ENCODE measurements around the gene CAB39L.
"Not testable (repeated sequence)": the region's sequence is repeated elsewhere in the genome, so short reads cannot be mapped to it uniquely, and the experiment has no call there.

Gene CAB39L

GRCh38 chr13:49336655-49337054 lies 107.2 kb downstream of the CAB39L start:
- H3K4me3 ChIP-seq (ENCODE audit: insufficient read depth, low read depth, low read length) = no peak overlapping the region
- H3K9me3 ChIP-seq (ENCODE audit: control insufficient read depth, low read length) = no peaks in the 10 kb centered on the region
- no peak overlapping the region for H3K27ac ChIP-seq (ENCODE audit: insufficient read depth, low read depth, low read length, poor library complexity, severe bottlenecking)
- H3K36me3 ChIP-seq (ENCODE audit: control insufficient read depth, insufficient read depth, low read length) = no peaks in the 10 kb centered on the region
- no peaks in the 10 kb centered on the region for H3K27me3 ChIP-seq (ENCODE audit: control insufficient read depth, insufficient read depth, low read length, poor library complexity, severe bottlenecking)
- no peaks in the 10 kb centered on the region for H3K4me1 ChIP-seq (ENCODE audit: control insufficient read depth, insufficient read depth, low read length)
- WGBS, 2 experiments = 93 to 95% methylated on average over 4 of the region's 4 CpGs

DNA sequence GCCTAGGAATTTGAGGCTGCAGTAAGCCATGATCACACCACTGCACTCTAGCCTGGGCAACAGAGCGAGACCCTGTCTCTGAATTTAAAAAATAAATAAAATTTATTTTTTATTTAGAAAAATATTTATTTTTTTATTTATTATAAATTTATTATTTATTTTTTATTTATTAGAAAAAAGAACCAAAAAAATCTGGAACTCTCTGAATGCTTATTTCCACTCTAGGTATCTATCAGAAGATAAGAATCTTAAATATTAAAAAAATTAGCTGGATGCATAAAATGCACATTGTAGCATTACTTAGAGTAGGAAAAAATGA lies 113.4 kb downstream of the CAB39L start:
- Histone ChIP-seq H3K36me3 (ENCODE audit: control insufficient read depth, insufficient read depth, low read length) (no peaks in the 10 kb centered on the region), H3K27ac (ENCODE audit: insufficient read depth, low read depth, low read length, poor library complexity, severe bottlenecking) (no peak overlapping the region), H3K9me3 (ENCODE audit: control insufficient read depth, low read length) (no peaks in the 10 kb centered on the region), H3K4me3 (ENCODE audit: insufficient read depth, low read depth, low read length) (no peak overlapping the region), H3K4me1 (ENCODE audit: control insufficient read depth, insufficient read depth, low read length) (no peaks in the 10 kb centered on the region), H3K27me3 (ENCODE audit: control insufficient read depth, insufficient read depth, low read length, poor library complexity, severe bottlenecking) (no peaks in the 10 kb centered on the region)
- WGBS, 2 experiments = no CpG with 5 or more reads among the region's 1 CpG

- no peak overlapping the region for H3K4me3 ChIP-seq (ENCODE audit: insufficient read depth, low read depth, low read length)
- WGBS, 2 experiments = 85% methylated on average over 8 of the region's 8 CpGs
- no peaks in the 10 kb centered on the region for H3K27me3 ChIP-seq (ENCODE audit: control insufficient read depth, insufficient read depth, low read length, poor library complexity, severe bottlenecking)
- no peaks in the 10 kb centered on the region for H3K9me3 ChIP-seq (ENCODE audit: control insufficient read depth, low read length)
- no peak overlapping the region for H3K27ac ChIP-seq (ENCODE audit: insufficient read depth, low read depth, low read length, poor library complexity, severe bottlenecking)
- no peaks in the 10 kb centered on the region for H3K4me1 ChIP-seq (ENCODE audit: control insufficient read depth, insufficient read depth, low read length)
- H3K36me3 ChIP-seq (ENCODE audit: control insufficient read depth, insufficient read depth, low read length) = no peaks in the 10 kb centered on the region
These were observed 113.9 kb downstream of the CAB39L start for GRCh38 chr13:49329831-49330545.

DNA sequence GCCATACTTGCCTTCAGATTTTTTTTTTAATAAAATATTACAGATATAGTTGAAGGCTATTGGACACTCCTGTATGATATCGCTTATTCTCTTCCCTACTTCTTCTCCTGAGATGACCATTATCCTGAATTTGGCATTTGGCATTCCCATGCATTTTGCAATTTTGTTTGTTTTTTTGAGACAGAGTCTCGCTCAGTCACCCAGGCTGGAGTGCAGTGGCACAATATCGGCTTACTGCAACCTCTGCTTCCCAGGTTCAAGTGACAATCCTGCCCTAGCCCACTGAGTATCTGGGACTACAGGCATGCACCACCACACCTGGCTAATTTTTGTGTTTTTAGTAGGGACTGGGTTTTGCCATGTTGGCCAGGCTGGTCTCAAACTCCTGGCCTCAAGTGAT lies 116.7 kb downstream of the CAB39L start:
- H3K4me3 ChIP-seq (ENCODE audit: insufficient read depth, low read depth, low read length); H3K27ac ChIP-seq (ENCODE audit: insufficient read depth, low read depth, low read length, poor library complexity, severe bottlenecking); H3K27me3 ChIP-seq (ENCODE audit: control insufficient read depth, insufficient read depth, low read length, poor library complexity, severe bottlenecking); H3K4me1 ChIP-seq (ENCODE audit: control insufficient read depth, insufficient read depth, low read length); H3K9me3 ChIP-seq (ENCODE audit: control insufficient read depth, low read length); H3K36me3 ChIP-seq (ENCODE audit: control insufficient read depth, insufficient read depth, low read length): not testable (repeated sequence)
- 90 to 95% methylated on average over 3 of the region's 3 CpGs for WGBS, 2 experiments

DNA sequence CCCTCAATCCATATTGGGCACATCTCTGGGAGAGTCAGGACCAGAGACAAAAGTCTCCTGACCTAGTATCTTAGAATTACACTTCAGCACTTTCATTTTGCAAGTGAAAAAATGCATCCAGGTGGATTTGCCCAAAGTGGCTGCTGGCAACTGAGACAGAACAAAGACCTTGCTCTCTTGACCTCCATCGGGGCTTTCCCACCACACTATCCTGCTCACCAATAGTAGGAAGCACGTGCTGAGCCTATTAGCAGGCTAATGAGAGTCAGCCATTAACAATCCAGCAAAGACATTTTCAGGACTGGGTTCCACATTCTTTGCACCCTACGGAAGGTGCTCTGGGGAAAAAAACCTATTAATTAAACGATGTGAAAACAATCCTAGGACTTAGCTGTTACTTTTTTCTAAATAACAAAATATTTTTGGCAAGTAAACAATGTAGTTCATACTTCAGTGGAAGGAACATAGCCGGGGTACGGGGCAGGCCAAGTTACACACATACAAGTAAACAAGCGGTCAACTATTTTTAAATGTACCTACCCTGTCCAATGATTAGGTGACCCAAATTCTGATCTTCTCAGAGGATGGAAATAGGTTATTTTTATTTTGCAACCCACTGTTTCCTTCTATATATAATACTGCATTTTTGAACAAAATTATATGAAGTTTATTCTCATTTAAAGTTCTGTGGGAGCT lies 117.5 kb downstream of the CAB39L start:
- no peaks in the 10 kb centered on the region for H3K4me1 ChIP-seq (ENCODE audit: control insufficient read depth, insufficient read depth, low read length)
- 74 to 79% methylated on average over 7 of the region's 7 CpGs for WGBS, 2 experiments
- H3K9me3 ChIP-seq (ENCODE audit: control insufficient read depth, low read length) = no peaks in the 10 kb centered on the region
- no peaks in the 10 kb centered on the region for H3K27me3 ChIP-seq (ENCODE audit: control insufficient read depth, insufficient read depth, low read length, poor library complexity, severe bottlenecking)
- no peak overlapping the region for H3K4me3 ChIP-seq (ENCODE audit: insufficient read depth, low read depth, low read length)
- no peak overlapping the region for H3K27ac ChIP-seq (ENCODE audit: insufficient read depth, low read depth, low read length, poor library complexity, severe bottlenecking)
- no peaks in the 10 kb centered on the region for H3K36me3 ChIP-seq (ENCODE audit: control insufficient read depth, insufficient read depth, low read length)

DNA sequence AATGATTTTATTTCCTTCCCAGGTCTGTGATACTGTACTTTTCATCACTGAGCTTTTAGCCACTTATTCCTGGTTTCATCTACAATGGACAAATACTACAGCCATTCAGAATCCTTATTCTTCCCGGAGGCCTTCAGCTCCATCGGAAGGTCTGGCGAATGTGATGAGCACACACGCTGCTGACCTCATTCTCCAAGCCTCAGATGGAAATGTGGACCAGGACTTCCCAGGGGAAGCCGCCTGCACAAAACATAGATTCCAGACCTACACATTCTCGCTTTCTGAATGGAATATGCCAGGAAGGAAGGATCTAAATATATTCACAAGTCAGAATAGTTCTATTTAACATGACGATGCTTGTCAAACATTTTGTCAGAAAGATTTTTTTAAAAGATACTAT lies 120.5 kb downstream of the CAB39L start:
- Histone ChIP-seq H3K4me3 (ENCODE audit: insufficient read depth, low read depth, low read length) (no peak overlapping the region), H3K27ac (ENCODE audit: insufficient read depth, low read depth, low read length, poor library complexity, severe bottlenecking) (no peak overlapping the region), H3K4me1 (ENCODE audit: control insufficient read depth, insufficient read depth, low read length) (no peaks in the 10 kb centered on the region), H3K27me3 (ENCODE audit: control insufficient read depth, insufficient read depth, low read length, poor library complexity, severe bottlenecking) (no peaks in the 10 kb centered on the region), H3K36me3 (ENCODE audit: control insufficient read depth, insufficient read depth, low read length) (no peaks in the 10 kb centered on the region), H3K9me3 (ENCODE audit: control insufficient read depth, low read length) (no peaks in the 10 kb centered on the region)
- WGBS, 2 experiments = 92% methylated on average over 7 of the region's 7 CpGs

DNA sequence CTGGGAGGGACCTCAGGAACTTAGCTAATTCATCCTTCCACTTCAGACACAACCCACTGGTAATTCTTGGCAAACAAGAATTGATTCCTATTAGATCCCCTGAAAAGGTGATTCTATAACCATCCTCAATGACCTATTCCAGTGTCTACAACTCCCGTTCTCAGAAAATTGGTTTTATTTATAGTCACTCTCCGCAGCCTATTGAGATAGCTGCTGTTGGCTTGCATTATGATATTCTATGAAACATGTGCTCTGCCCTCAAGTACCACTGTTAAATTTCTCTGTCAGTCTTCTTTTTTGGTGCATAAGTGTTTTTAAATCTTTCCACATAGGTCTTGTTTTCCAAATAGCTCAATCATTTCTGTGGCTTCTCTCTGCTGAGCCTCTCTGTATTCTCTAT lies 121.2 kb downstream of the CAB39L start:
- Histone ChIP-seq H3K27ac (ENCODE audit: insufficient read depth, low read depth, low read length, poor library complexity, severe bottlenecking) (no peak overlapping the region), H3K4me1 (ENCODE audit: control insufficient read depth, insufficient read depth, low read length) (no peaks in the 10 kb centered on the region), H3K4me3 (ENCODE audit: insufficient read depth, low read depth, low read length) (no peak overlapping the region), H3K9me3 (ENCODE audit: control insufficient read depth, low read length) (no peaks in the 10 kb centered on the region), H3K36me3 (ENCODE audit: control insufficient read depth, insufficient read depth, low read length) (no peaks in the 10 kb centered on the region), H3K27me3 (ENCODE audit: control insufficient read depth, insufficient read depth, low read length, poor library complexity, severe bottlenecking) (no peaks in the 10 kb centered on the region)
- 94 to 100% methylated on average over 2 of the region's 2 CpGs for WGBS, 2 experiments

GRCh38 chr13:49320975-49321374 lies 122.9 kb downstream of the CAB39L start:
- H3K4me1 ChIP-seq (ENCODE audit: control insufficient read depth, insufficient read depth, low read length) = no peaks in the 10 kb centered on the region
- WGBS, 2 experiments = 88 to 100% methylated on average over 1 to 2 of the region's 2 CpGs
- no peaks in the 10 kb centered on the region for H3K36me3 ChIP-seq (ENCODE audit: control insufficient read depth, insufficient read depth, low read length)
- no peaks in the 10 kb centered on the region for H3K9me3 ChIP-seq (ENCODE audit: control insufficient read depth, low read length)
- H3K27ac ChIP-seq (ENCODE audit: insufficient read depth, low read depth, low read length, poor library complexity, severe bottlenecking) = no peak overlapping the region
- no peak overlapping the region for H3K4me3 ChIP-seq (ENCODE audit: insufficient read depth, low read depth, low read length)
- no peaks in the 10 kb centered on the region for H3K27me3 ChIP-seq (ENCODE audit: control insufficient read depth, insufficient read depth, low read length, poor library complexity, severe bottlenecking)

GRCh38 chr13:49319951-49320350 lies 123.9 kb downstream of the CAB39L start:
- Histone ChIP-seq H3K27ac (ENCODE audit: insufficient read depth, low read depth, low read length, poor library complexity, severe bottlenecking) (no peak overlapping the region), H3K4me1 (ENCODE audit: control insufficient read depth, insufficient read depth, low read length) (no peaks in the 10 kb centered on the region), H3K27me3 (ENCODE audit: control insufficient read depth, insufficient read depth, low read length, poor library complexity, severe bottlenecking) (no peaks in the 10 kb centered on the region), H3K9me3 (ENCODE audit: control insufficient read depth, low read length) (no peaks in the 10 kb centered on the region), H3K36me3 (ENCODE audit: control insufficient read depth, insufficient read depth, low read length) (no peaks in the 10 kb centered on the region), H3K4me3 (ENCODE audit: insufficient read depth, low read depth, low read length) (no peak overlapping the region)
- 95 to 97% methylated on average over 2 of the region's 2 CpGs for WGBS, 2 experiments

DNA sequence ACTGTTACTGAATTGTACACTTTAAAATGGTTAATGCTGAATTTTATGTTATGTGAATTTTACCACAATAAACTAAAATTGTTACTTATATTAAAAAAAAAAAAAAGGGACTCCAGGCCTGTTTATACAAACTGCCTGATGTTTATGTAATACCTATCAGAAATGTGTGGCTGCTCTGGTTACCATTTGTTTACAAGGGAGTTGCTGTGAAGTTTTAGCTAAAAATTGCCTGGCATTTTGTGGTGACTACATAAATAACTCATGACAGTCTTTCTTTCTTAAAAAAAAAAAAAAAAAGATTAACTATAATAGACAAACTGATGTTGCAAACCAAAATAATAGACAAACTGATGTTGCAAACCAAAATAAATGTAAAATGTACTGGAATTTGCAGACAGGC lies 124.3 kb downstream of the CAB39L start:
- Histone ChIP-seq H3K36me3 (ENCODE audit: control insufficient read depth, insufficient read depth, low read length) (no peaks in the 10 kb centered on the region), H3K27ac (ENCODE audit: insufficient read depth, low read depth, low read length, poor library complexity, severe bottlenecking) (no peak overlapping the region), H3K9me3 (ENCODE audit: control insufficient read depth, low read length) (no peaks in the 10 kb centered on the region), H3K4me1 (ENCODE audit: control insufficient read depth, insufficient read depth, low read length) (no peaks in the 10 kb centered on the region), H3K27me3 (ENCODE audit: control insufficient read depth, insufficient read depth, low read length, poor library complexity, severe bottlenecking) (no peaks in the 10 kb centered on the region), H3K4me3 (ENCODE audit: insufficient read depth, low read depth, low read length) (no peak overlapping the region)
